Activated T-helper 2 cell treated with anti-CD3 and anti-CD28 coated beads, Interferon-gamma antibody, Interleukin-2, Interleukin-4, amounts not matched to agents 10 μg/mL and 5 μg/mL and 100 μg/mL, durations not matched to agents 14 hours and 24 hours and 36 hours (primary cell): ENCODE measurements around the gene ANXA11. TPM values are rescaled to one million over a fixed set of nuclear protein-coding genes. Genes with fewer than 3 reads are reported as not detected.
A peak's percentile ranks its signal among the peaks of the same experiment; 100 is the strongest.

Source experiments
- DNase-seq: peaks from one replicate; pipeline ENCODE4 v3.0.0; 2021; ENCODE audit warnings: low spot score
- H3K27ac Mint-ChIP-seq: one replicate; pipeline ENCODE4 v1.8.0; 2021; ENCODE audit warnings: mixed read lengths
- H3K27me3 Mint-ChIP-seq: one replicate; pipeline ENCODE4 v1.8.0; 2021; ENCODE audit warnings: low read depth, mixed read lengths
- H3K36me3 Mint-ChIP-seq: one replicate; pipeline ENCODE4 v1.8.0; 2021; ENCODE audit warnings: low read depth, mixed read lengths
- H3K4me1 Mint-ChIP-seq: one replicate; pipeline ENCODE4 v1.8.0; 2021; ENCODE audit warnings: low read depth, mixed read lengths
- H3K4me3 Mint-ChIP-seq: one replicate; pipeline ENCODE4 v1.8.0; 2021; ENCODE audit warnings: low read depth, mild to moderate bottlenecking, moderate library complexity, mixed read lengths
- H3K9me3 Mint-ChIP-seq: one replicate; pipeline ENCODE4 v1.8.0; 2021; ENCODE audit warnings: mixed read lengths
- intact Hi-C: fragments of 100-400 bp; cut with micrococcal nuclease; formaldehyde crosslinking; loops from one replicate; pipeline ENCODE4 v1.15.1; 2023
- total RNA-seq: library from RNA; stranded (reverse); gene quantifications from 2 replicates; pipeline ENCODE4 v1.2.3, GENCODE V29; 2022

Gene ANXA11
- total RNA-seq, 1 donor from 2014 or later: 251 TPM

DNA sequence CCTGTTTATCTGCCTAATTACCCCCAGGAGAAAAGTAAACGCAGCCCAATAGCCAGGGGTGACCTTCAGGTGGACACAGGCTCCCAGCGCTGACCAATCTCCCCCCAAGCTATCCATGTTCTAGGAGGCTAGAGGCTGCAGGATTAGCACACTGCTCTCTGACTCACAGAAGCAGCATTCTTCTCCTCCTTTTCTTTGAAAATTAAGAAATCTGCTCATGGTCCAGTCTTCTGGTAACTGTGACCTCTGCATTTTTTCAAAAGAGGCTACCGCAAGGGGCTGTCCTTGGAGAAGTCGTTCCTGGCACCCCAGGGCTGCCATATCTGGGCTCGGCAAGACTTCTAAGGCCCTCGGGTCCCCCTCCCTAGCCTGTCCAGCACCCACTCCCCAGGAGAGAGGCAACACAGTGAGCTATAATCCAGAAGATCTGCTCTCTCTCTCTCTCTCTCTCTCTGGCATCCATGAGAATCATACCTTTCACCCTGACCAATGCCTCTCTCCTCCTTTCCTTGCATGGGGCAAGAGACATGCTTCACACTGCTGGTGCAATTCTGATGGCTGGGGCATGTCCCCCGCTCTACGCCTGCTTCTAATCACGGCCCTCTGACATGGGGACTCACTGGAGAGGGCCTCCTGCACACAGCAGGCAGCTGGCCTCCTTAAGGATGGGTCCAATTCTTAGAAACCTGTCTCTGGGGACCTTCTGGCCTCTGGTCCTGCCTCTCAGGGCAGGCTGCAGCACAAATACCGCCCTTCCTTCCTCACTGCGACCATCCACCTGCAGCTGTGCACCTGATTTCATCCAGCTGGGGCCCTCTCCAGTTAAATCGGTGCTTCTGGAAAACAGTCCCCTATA is 27.3 kb downstream of the ANXA11 start:
- H3K36me3 Mint-ChIP-seq: peaks cover 16% of the 10 kb centered on the region
- intact Hi-C loops: no loop called here
- no peaks in the 10 kb centered on the region for H3K27me3 Mint-ChIP-seq
- H3K4me3 Mint-ChIP-seq: no peak overlapping the region
- peak overlapping the region; percentile 46 for H3K27ac Mint-ChIP-seq
- DNase-seq: no peak
- no peaks in the 10 kb centered on the region for H3K9me3 Mint-ChIP-seq
- H3K4me1 Mint-ChIP-seq: peaks cover 24% of the 10 kb centered on the region

DNA sequence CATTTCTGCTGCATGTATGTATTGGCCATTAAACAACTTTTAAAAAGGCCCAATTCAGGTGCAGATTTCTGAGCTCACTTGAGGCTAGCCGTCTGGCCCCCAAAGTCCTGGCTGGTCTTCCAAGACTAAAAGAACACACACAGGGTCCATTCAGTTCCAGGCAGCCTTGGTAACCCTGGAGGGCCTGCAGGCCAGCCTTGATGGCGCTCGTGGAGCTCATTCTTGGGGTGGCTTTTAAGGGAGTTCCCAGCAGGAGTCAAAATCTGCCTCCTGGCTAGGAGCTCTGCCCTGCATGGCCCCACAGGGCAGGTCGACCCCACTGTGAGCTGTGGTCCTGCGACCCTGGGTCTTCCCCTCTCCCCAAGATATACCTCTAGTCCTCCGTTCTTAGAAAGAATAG is 28.8 kb downstream of the ANXA11 start:
- no peaks in the 10 kb centered on the region for H3K9me3 Mint-ChIP-seq
- peaks cover 20% of the 10 kb centered on the region for H3K36me3 Mint-ChIP-seq
- intact Hi-C loops: no loop called here
- H3K4me3 Mint-ChIP-seq: no peak overlapping the region
- peak overlapping the region; percentile 4 for H3K27ac Mint-ChIP-seq
- DNase-seq: no peak
- H3K27me3 Mint-ChIP-seq: no peaks in the 10 kb centered on the region
- peaks cover 15% of the 10 kb centered on the region for H3K4me1 Mint-ChIP-seq

DNA sequence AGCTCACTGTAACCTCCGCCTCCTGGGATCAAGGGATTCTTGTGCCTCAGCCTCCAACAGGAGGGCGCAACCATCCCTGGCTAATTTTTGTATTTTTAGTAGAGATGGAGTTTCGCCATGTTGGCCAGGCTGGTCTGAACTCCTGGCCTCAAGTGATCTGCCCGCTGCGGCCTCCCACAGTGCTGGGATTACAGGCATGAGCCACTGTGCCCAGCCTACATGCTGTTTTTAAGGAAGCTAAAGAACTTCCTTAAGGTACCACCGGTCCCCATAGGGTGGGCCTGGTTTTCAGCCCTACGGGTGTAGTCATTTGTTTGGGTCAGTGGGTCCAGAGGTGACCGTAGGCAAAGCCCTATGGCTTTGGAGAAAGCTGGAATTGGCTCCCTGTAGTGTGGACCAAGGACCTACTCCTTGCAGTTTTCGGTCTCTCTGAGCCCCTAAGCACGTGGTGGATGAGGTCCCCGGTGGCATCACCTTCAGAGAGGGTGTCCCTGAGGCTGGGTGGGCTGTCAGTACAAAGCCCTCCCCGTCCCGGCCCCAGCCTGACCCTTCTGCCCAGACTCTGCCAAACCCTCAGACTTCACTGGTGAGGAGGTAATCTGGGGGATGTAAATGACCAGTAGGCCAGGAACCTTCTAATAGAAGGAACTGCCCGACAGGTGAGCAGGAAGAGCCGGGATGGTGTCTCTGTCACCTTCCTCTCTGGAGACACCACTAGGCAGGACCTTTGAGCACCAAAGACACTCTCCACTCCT is 30.5 kb downstream of the ANXA11 start:
- peaks cover 11% of the 10 kb centered on the region for H3K4me1 Mint-ChIP-seq
- H3K27ac Mint-ChIP-seq: no peak overlapping the region
- no peak for DNase-seq
- no peaks in the 10 kb centered on the region for H3K27me3 Mint-ChIP-seq
- H3K9me3 Mint-ChIP-seq: no peaks in the 10 kb centered on the region
- no peak overlapping the region for H3K4me3 Mint-ChIP-seq
- intact Hi-C loops: no loop called here
- H3K36me3 Mint-ChIP-seq: peaks cover 17% of the 10 kb centered on the region

DNA sequence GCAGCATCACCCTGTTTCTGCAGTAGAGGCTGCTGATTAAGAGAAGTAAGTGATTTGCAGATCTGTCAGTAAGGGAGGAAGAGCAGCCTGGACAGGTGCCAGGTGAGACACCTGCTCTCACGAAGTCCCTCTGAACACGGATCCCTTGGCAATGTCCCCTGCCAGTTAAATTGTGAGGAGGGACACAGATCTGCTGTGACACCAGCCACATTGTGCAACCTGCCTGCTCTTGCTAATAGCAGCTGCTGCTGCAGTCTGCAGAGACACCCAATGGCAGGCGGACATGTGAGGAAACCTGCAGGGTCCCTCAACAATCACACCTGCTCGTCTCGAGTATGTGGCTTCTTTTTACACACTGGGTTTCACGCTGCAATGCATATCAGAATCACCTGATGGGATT is 31.9 kb downstream of the ANXA11 start:
- Mint-ChIP-seq H3K9me3 (no peaks in the 10 kb centered on the region), H3K4me1 (peaks cover 4% of the 10 kb centered on the region), H3K27me3 (no peaks in the 10 kb centered on the region), H3K4me3 (no peak overlapping the region), H3K36me3 (peaks cover 17% of the 10 kb centered on the region), H3K27ac (no peak overlapping the region)
- intact Hi-C loops: no loop called here
- DNase-seq: no peak

DNA sequence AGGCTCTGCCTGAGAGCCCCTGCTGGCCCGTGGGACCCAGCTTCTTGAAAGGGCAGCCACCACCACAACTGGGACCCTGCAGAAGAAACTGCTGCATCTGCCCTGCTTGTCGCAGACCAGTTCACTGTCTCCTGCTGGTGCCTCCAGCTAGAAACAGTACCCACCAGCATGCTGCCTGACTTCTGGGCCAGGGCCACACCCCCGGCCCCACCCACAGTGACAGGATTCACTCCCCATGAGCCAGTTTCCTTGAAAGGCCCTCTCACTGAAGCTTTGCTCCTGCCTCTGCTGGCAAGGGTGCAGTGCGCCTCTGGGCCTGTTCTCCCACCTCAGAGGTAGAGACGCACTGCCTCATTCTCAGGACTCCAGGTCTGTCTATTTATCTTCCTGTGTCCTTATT is 32.4 kb downstream of the ANXA11 start:
- no peak for DNase-seq
- Mint-ChIP-seq H3K27me3 (no peaks in the 10 kb centered on the region), H3K4me3 (no peak overlapping the region), H3K36me3 (peaks cover 12% of the 10 kb centered on the region), H3K4me1 (peaks cover 4% of the 10 kb centered on the region), H3K9me3 (no peaks in the 10 kb centered on the region), H3K27ac (no peak overlapping the region)
- intact Hi-C loops: no loop called here

DNA sequence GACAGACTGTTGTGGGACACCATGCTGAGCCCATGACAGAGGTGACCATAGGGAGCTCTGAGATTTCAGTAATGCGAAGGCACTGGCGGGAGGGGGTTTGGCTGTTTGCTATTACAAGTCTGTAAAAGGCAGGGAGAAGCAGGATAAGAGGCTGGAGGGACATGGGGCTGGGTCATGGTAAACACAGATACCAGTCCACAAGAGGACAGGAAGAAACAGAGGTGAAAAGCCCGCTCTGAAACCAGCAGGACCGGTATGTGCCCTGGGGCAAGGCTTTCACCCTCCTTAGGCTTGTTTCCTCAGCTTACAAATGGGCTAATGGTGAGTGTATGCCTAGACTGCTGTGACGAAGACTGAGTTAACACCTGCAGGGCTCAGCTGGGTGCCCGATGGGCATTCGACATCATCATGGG is 34.1 kb downstream of the ANXA11 start:
- intact Hi-C loops: no loop called here
- no peaks in the 10 kb centered on the region for H3K27me3 Mint-ChIP-seq
- H3K4me3 Mint-ChIP-seq: no peak overlapping the region
- H3K27ac Mint-ChIP-seq: no peak overlapping the region
- peaks cover 2% of the 10 kb centered on the region for H3K4me1 Mint-ChIP-seq
- DNase-seq: no peak
- peaks cover 19% of the 10 kb centered on the region for H3K36me3 Mint-ChIP-seq
- no peaks in the 10 kb centered on the region for H3K9me3 Mint-ChIP-seq

DNA sequence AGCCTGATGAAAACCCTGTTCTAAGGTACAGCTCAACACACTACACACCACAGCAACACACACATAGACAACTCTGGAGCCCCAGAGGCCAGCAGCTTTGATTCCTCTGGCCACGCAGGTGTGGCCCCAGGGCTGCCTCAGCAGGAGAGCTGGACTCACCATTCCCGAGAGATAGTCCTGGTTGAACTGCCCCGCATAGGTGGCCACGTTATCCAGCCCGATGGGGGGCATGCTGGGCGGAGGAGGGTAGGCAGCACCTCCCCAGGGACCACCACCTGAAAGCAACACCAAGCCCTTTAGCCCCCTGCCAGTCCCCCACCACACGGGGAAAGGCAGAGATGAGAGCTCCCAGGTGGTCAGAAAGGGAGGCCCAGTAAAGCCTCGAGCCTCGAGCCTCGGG is 34.7 kb downstream of the ANXA11 start:
- H3K4me1 Mint-ChIP-seq: peaks cover 6% of the 10 kb centered on the region
- H3K27me3 Mint-ChIP-seq: no peaks in the 10 kb centered on the region
- no peak overlapping the region for H3K4me3 Mint-ChIP-seq
- H3K9me3 Mint-ChIP-seq: no peaks in the 10 kb centered on the region
- intact Hi-C loops: no loop called here
- no peak for DNase-seq
- no peak overlapping the region for H3K27ac Mint-ChIP-seq
- H3K36me3 Mint-ChIP-seq: peaks cover 25% of the 10 kb centered on the region

DNA sequence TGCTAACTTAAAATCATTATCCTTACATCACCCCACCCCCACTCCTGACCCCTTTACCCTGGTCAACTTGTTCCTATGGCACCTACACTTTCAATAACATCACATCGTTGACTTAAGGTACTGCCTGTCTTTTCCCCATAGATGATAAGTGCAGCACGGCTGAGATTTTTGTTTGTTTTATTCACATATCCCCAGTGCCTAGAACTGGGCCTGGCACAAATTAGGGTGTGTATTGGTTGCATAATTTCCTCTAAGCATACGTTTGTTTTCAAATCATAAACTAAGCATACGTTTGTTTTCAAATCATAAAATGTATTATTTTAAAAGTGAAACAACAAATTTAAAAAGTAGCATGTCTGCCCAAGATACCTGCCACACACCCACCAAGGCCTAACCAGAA is 35.3 kb downstream of the ANXA11 start:
- no peak for DNase-seq
- H3K4me3 Mint-ChIP-seq: no peak overlapping the region
- intact Hi-C loops: no loop called here
- H3K9me3 Mint-ChIP-seq: no peaks in the 10 kb centered on the region
- no peaks in the 10 kb centered on the region for H3K27me3 Mint-ChIP-seq
- H3K27ac Mint-ChIP-seq: no peak overlapping the region
- peaks cover 28% of the 10 kb centered on the region for H3K36me3 Mint-ChIP-seq
- H3K4me1 Mint-ChIP-seq: peaks cover 6% of the 10 kb centered on the region

DNA sequence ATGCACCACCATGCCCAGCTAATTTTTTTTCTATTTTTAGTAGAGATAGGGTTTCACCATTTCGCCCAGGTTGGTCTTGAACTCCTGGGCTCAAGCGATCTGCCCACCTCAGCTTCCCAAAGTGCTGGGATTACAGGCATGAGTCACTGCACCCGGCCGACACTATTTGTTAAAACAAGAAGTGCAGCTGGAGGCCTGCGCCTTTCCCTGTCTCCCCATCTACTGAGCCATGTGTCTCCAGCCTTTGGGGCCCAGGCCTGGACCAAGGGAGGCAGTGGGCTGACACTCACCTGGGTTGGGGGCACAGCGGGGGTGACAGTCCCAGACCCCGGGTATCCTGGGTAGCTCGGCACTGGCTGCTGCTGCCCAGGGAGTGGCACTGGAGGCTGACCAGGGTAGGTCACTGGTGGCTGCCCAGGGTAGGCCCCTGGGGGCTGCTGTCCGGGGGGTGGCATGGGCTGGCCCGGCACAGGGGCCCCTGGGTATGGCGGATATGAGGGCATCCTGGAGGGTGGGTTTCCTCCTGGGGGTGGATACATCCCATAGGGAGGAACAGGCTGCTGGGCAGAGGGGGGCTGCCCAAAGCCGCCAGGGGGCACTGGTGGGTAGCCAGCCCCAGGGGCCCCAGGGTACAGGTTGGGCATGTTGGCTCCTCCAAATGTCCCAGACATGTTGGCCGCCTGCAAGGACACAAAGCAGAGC is 36.5 kb downstream of the ANXA11 start:
- H3K4me1 Mint-ChIP-seq: peaks cover 6% of the 10 kb centered on the region
- H3K9me3 Mint-ChIP-seq: no peaks in the 10 kb centered on the region
- DNase-seq: no peak
- H3K4me3 Mint-ChIP-seq: no peak overlapping the region
- H3K36me3 Mint-ChIP-seq: peaks cover 34% of the 10 kb centered on the region
- no peak overlapping the region for H3K27ac Mint-ChIP-seq
- H3K27me3 Mint-ChIP-seq: no peaks in the 10 kb centered on the region
- intact Hi-C loops: no loop called here

DNA sequence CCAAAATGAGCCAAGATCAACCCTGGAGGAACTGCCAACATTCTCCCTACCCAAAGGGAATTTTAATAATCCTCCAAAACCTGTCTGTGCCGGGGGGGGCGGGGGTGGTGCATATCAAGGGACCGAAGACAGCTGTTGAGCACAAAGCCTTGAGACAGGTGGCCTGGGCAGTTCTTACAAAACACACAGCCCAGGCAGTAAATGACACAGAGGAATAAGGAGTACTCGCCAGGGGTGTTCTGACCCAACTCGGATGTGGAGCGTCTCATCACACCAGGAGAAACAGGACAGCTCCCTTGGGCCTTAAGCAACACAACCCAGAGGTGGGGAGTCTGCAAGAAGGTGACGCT is 37.2 kb downstream of the ANXA11 start:
- no peak for DNase-seq
- Mint-ChIP-seq H3K36me3 (peaks cover 41% of the 10 kb centered on the region), H3K4me1 (peaks cover 6% of the 10 kb centered on the region), H3K27ac (no peak overlapping the region), H3K4me3 (no peak overlapping the region), H3K27me3 (no peaks in the 10 kb centered on the region), H3K9me3 (no peaks in the 10 kb centered on the region)
- intact Hi-C loops: no loop called here

DNA sequence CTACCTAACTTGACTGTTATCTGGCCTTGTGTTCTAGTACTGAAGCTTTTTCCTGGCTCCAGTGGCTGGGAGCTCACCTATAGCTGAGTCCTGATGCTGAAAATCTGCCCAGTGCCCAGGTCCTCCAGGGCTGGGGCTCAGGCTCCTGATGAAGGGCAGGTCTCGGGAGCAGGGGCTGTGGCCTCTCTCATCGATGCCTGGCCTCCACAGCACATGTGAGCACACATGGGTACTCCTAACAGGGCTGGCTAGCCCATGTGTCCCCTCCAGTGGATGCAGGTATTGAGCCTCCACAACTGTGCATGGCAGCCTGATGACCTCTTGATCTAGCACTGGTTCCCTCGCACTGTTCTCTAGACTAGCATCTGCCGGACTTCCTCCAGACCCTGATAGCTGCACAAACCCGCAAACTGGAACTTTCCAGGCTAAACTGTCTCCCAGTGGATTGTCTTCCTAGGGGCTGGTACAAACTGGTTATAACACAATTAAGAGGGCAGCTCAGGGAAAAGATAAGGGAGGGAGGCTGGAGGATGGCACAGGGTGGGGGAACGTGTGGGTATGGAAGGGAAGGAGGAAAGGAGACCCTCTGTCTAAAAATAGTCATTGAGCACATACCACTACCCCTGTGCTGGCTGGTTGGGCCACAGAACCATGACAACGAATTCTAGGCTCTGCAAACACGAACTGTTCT is 37.7 kb downstream of the ANXA11 start:
- DNase-seq: no peak
- intact Hi-C loops: no loop called here
- H3K27me3 Mint-ChIP-seq: no peaks in the 10 kb centered on the region
- peaks cover 6% of the 10 kb centered on the region for H3K4me1 Mint-ChIP-seq
- no peak overlapping the region for H3K27ac Mint-ChIP-seq
- H3K36me3 Mint-ChIP-seq: peaks cover 45% of the 10 kb centered on the region
- H3K9me3 Mint-ChIP-seq: no peaks in the 10 kb centered on the region
- no peak overlapping the region for H3K4me3 Mint-ChIP-seq

DNA sequence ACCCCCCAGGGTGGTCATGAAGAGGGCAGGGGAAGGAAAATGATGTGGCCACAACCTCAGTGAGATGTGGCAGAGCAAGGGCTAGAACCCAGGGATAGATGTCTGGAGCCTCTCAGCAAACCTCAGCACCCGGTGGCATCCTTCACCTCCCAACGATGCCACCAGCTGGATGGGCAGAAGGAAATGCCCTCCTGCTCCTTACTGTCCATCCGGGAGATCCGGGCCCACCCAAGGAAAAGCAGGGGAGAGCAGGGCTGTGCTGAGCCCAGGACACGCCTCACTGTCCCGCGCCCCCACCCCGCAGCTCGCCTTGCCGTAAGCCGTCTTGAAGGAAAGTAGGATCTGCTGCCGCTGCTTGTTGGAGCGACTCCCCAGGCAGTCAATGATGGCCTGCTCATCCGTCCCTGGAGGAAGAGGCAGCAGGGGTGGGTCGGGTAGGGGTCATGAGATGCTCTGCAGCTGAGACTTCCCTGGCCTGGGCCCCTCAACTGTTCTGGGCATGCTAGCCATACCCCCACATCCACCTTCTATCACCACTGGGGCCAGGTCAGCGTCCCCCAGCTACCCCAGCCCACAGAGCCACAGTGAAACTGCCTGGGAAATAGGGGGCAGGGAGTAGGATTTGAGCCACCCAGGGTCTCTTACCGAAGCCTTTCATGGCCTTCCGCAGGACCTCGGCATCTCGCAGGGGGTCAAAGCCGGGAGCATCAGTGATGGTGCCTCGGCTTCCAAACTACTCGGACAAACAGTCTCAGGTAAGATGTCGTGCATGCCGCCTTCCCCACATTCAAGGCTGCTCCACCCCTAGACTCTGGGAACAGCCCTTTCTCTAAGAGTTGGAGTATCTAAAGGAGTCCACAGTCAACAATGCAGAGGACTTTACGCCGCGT is 38.5 kb downstream of the ANXA11 start:
- DNase-seq: no peak

More for the DNA sequence above, 38.5 kb downstream of the ANXA11 start:
- H3K36me3 Mint-ChIP-seq: peaks cover 51% of the 10 kb centered on the region
- peaks cover 6% of the 10 kb centered on the region for H3K4me1 Mint-ChIP-seq
- H3K27me3 Mint-ChIP-seq: no peaks in the 10 kb centered on the region
- peak overlapping the region; percentile 11 for H3K27ac Mint-ChIP-seq
- no peak overlapping the region for H3K4me3 Mint-ChIP-seq
- H3K9me3 Mint-ChIP-seq: no peaks in the 10 kb centered on the region
- intact Hi-C loops: no loop called here
